K562 (cell line): ENCODE results near the gene IFI16. TPM values are rescaled to one million over a fixed set of nuclear protein-coding genes. Genes with fewer than 3 reads are reported as not detected.

ENCODE experiments used
- ATAC-seq: fragments of 200-7000 bp; cut with Tn5 transposase; 3 replicates; pipeline ENCODE4 v1.9.1; 2020; ENCODE audit warnings: moderate library complexity
- BruUV-seq: library from RNA; stranded (reverse); fragments of 400-500 nt; replicated peaks from 2 replicates; lab custom pipeline; 2021; lab: Mats Ljungman, UMichigan
- CTCF ChIA-PET: fragments of 300-600 bp; formaldehyde crosslinking; extraction: SDS; loops from one replicate; lab custom pipeline; 2021; ENCODE audit warnings: low intra/inter-chr PET ratio; lab: Yijun Ruan, JAX
- POLR2A ChIA-PET: fragments of 300-600, 350-650 bp; sonication (Branson Sonifier 250); formaldehyde crosslinking; extraction: SDS; loops from one replicate; lab custom pipeline; 2021; ENCODE audit warnings: antibody characterized with exemption, inconsistent platforms; lab: Yijun Ruan, JAX
- DNase-seq, 4 experiments: peaks; one replicate each; pipeline versions ENCODE4 v3.0.0 to v3.0.0-alpha.2; 2011 to 2018; ENCODE audit warnings: low spot score in 3 of 4, mixed read lengths in 3 of 4; ENCODE audit errors: extremely low read depth in 1 of 4
- FAIRE-seq: peaks from 2 replicates; lab custom pipeline; 2011; peaks lifted over from hg19 to GRCh38; lab: Jason Lieb, UNC
- H2AFZ ChIP-seq: 2 replicates; pipeline ENCODE4 v1.6.0; 2011; ENCODE audit warnings: low read depth, low read length, control low read depth, inconsistent platforms
- H3K27ac ChIP-seq: fragments of 200-600 bp; 3 replicates; pipeline ENCODE4 v1.8.0; 2011; ENCODE audit warnings: low read depth, mild to moderate bottlenecking, control low read depth, inconsistent platforms, low read length, moderate library complexity, mixed read lengths; ENCODE audit errors: extremely low read depth
- H3K27me3 ChIP-seq, 2 experiments: fragments of 300-600 bp in 1 of 2; 2 replicates in 1 of 2; 3 replicates in 1 of 2; pipeline versions ENCODE4 v1.6.0 to v1.8.0; 2011; ENCODE audit warnings: inconsistent platforms in 2 of 2, low read length in 2 of 2, mild to moderate bottlenecking in 1 of 2, mixed read lengths in 1 of 2, moderate library complexity in 1 of 2; ENCODE audit not compliant: control insufficient read depth in 2 of 2, insufficient read depth in 2 of 2
- H3K36me3 ChIP-seq: fragments of 300-600 bp; 3 replicates; pipeline ENCODE4 v1.8.0; 2011; ENCODE audit warnings: mild to moderate bottlenecking, low read length, inconsistent platforms; ENCODE audit not compliant: control insufficient read depth, insufficient read depth
- H3K4me1 ChIP-seq, 2 experiments: fragments of 200-600 bp in 1 of 2; replicated peaks in 1 of 2; 2 replicates in 1 of 2; 3 replicates in 1 of 2; pipeline versions ENCODE4 v1.5.1 to v1.8.0; 2011; ENCODE audit warnings: inconsistent platforms in 2 of 2, low read length in 2 of 2, mild to moderate bottlenecking in 1 of 2, mixed read lengths in 1 of 2, moderate library complexity in 1 of 2; ENCODE audit not compliant: control insufficient read depth in 2 of 2, insufficient read depth in 2 of 2
- H3K4me2 ChIP-seq: 2 replicates; pipeline ENCODE4 v1.6.1; 2011; ENCODE audit warnings: low read length, control low read depth, inconsistent platforms, mixed read lengths; ENCODE audit not compliant: insufficient read depth
- H3K4me3 ChIP-seq: fragments of 200-600 bp; sonication (generic), shearing (Covaris generic); 2 replicates; pipeline ENCODE4 v1.5.1; 2016; ENCODE audit warnings: control low read depth, inconsistent platforms
- H3K79me2 ChIP-seq: fragments of 200-600 bp; 3 replicates; pipeline ENCODE4 v1.8.0; 2011; ENCODE audit warnings: low read length, inconsistent platforms; ENCODE audit not compliant: control insufficient read depth, insufficient read depth
- H3K9ac ChIP-seq, 2 experiments: 2 replicates each; pipeline versions ENCODE4 v1.6.0 to v1.6.1; 2011; ENCODE audit warnings: low read depth in 2 of 2, low read length in 2 of 2, control low read depth in 1 of 2, inconsistent platforms in 1 of 2, mild to moderate bottlenecking in 1 of 2, mixed read lengths in 1 of 2; ENCODE audit not compliant: insufficient read depth in 1 of 2
- H3K9me1 ChIP-seq: one replicate; pipeline ENCODE4 v1.6.0; 2011; ENCODE audit warnings: inconsistent platforms, mild to moderate bottlenecking, low read length, moderate library complexity; ENCODE audit not compliant: control insufficient read depth, insufficient read depth
- H3K9me3 ChIP-seq: replicated peaks from 2 replicates; pipeline ENCODE4 v1.5.1; 2011; ENCODE audit warnings: low read depth, low read length, inconsistent platforms; ENCODE audit not compliant: control insufficient read depth, insufficient read depth
- H4K20me1 ChIP-seq: replicated peaks from 2 replicates; pipeline ENCODE4 v1.6.1; 2011; ENCODE audit warnings: low read length, inconsistent platforms, mixed read lengths; ENCODE audit not compliant: control insufficient read depth, insufficient read depth
- CBX3 ChIP-seq, 2 experiments: IDR thresholded peaks; 1 replicate in 1 of 2; 2 replicates in 1 of 2; pipeline ENCODE4 v1.6.1; 2012; ENCODE audit warnings: inconsistent platforms in 2 of 2, low read length in 2 of 2, borderline replicate concordance in 1 of 2, control low read depth in 1 of 2
- HNRNPL ChIP-seq: fragments of 200-400 bp; formaldehyde crosslinking; IDR thresholded peaks from 2 replicates; pipeline ENCODE4 v1.6.1; 2017; ENCODE audit warnings: low read depth, mild to moderate bottlenecking, low read length
- HNRNPUL1 ChIP-seq: fragments of 200-400 bp; formaldehyde crosslinking; IDR thresholded peaks from 2 replicates; pipeline ENCODE4 v1.6.1; 2017; ENCODE audit warnings: low read length
- SMARCE1 ChIP-seq: fragments of 450-650 bp; IDR thresholded peaks from 2 replicates; pipeline ENCODE4 v1.7.1; 2016; ENCODE audit warnings: mild to moderate bottlenecking
- WGBS: fragments of 100-300 bp; shearing (Covaris generic); methylation state at CpG from one replicate; pipeline ENCODE4 v1.1.6; 2016; ENCODE audit warnings: low coverage, mixed read lengths; ENCODE audit not compliant: insufficient coverage; ENCODE audit errors: missing lambda C conversion rate; 5-methylcytosine and 5-hydroxymethylcytosine counted together
- in situ Hi-C: fragments of 300-500 bp; cut with MboI; formaldehyde crosslinking; loops from 4 replicates; pipeline ENCODE4 v1.15.0; 2018; ENCODE audit warnings: inconsistent platforms, mixed read lengths
- intact Hi-C: fragments of 100-400 bp; cut with micrococcal nuclease; formaldehyde crosslinking; loops from 2 replicates; pipeline ENCODE4 v1.14.2; 2022
- polyA plus RNA-seq, 8 experiments: library from polyadenylated mRNA; depleted of rRNA in 4 of 8; stranded (reverse) in 5 of 8; unstranded in 3 of 8; fragments of >200 nt; fragmentation: Nextera tagmentation in 2 of 8; fragmentation: Illumina TruSeq in 1 of 8; extraction: Ambion mirVana in 2 of 8; extraction: Trizol in 1 of 8; gene quantifications; 2 replicates each; pipeline versions ENCODE4 v1.2.1 to v1.2.3, GENCODE V29; 2011 to 2014; ENCODE audit warnings: inconsistent platforms in 1 of 8, missing spikeins in 1 of 8
- total RNA-seq, 7 experiments: library from RNA; depleted of rRNA in 6 of 7; stranded (reverse); fragments of >200 nt in 6 of 7; fragmentation: Illumina TruSeq in 2 of 7; extraction: Trizol in 2 of 7; gene quantifications; 2 replicates each; pipeline versions ENCODE4 v1.2.1 to v1.2.3, GENCODE V29; 2011 to 2021; ENCODE audit warnings: low replicate concordance in 1 of 7
- TF ChIP-seq, protein P1 (sequence below): fragments of 450-650 bp; IDR thresholded peaks from 2 replicates; pipeline ENCODE4 v1.7.0; 2016; ENCODE audit warnings: borderline replicate concordance
- TF ChIP-seq, protein P2 (sequence below): fragments of 250-450 bp; sonication (Bioruptor Pico); IDR thresholded peaks from 2 replicates; pipeline ENCODE4 v1.5.0; 2020; ENCODE audit warnings: mild to moderate bottlenecking, borderline replicate concordance

The IFI16 gene
- total and polyA plus RNA-seq, 9 of the 15 experiments (the other 6 are each of a cell fraction or from before 2014, with no cell fraction given): 0.70 to 2.8 (median 1.6) TPM

DNA sequence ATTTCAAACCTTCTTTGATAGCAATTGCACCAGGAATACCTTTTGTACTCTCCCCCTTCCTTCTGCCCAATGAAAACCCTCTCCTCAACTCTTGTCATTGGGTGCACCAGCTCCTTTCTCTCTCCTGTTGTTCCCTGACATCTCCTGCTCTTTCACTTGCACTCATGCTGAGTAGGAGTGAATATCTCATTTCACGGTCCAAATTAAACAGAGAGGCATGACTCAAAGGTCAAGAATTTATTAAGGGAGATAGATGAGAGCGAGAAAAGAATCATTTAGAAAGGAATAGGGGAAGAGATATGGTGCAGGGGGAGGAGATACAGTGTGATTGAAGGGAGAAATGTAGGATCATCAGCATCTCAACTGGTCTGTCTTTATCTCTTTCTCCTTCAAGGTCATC, 44.7 kb downstream of the IFI16 start (continued):
- TF ChIP-seq, protein P1, sequence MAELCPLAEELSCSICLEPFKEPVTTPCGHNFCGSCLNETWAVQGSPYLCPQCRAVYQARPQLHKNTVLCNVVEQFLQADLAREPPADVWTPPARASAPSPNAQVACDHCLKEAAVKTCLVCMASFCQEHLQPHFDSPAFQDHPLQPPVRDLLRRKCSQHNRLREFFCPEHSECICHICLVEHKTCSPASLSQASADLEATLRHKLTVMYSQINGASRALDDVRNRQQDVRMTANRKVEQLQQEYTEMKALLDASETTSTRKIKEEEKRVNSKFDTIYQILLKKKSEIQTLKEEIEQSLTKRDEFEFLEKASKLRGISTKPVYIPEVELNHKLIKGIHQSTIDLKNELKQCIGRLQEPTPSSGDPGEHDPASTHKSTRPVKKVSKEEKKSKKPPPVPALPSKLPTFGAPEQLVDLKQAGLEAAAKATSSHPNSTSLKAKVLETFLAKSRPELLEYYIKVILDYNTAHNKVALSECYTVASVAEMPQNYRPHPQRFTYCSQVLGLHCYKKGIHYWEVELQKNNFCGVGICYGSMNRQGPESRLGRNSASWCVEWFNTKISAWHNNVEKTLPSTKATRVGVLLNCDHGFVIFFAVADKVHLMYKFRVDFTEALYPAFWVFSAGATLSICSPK: no peak
- TF ChIP-seq HNRNPUL1 (no peak), CBX3 (IDR thresholded peaks at IDR 0.05; ENCODE audit: borderline replicate concordance in 1 of 2, low read length in 2 of 2) (no peak), SMARCE1 (no peak)
- TF ChIP-seq, protein P2, sequence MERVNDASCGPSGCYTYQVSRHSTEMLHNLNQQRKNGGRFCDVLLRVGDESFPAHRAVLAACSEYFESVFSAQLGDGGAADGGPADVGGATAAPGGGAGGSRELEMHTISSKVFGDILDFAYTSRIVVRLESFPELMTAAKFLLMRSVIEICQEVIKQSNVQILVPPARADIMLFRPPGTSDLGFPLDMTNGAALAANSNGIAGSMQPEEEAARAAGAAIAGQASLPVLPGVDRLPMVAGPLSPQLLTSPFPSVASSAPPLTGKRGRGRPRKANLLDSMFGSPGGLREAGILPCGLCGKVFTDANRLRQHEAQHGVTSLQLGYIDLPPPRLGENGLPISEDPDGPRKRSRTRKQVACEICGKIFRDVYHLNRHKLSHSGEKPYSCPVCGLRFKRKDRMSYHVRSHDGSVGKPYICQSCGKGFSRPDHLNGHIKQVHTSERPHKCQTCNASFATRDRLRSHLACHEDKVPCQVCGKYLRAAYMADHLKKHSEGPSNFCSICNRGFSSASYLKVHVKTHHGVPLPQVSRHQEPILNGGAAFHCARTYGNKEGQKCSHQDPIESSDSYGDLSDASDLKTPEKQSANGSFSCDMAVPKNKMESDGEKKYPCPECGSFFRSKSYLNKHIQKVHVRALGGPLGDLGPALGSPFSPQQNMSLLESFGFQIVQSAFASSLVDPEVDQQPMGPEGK: no peak

DNA sequence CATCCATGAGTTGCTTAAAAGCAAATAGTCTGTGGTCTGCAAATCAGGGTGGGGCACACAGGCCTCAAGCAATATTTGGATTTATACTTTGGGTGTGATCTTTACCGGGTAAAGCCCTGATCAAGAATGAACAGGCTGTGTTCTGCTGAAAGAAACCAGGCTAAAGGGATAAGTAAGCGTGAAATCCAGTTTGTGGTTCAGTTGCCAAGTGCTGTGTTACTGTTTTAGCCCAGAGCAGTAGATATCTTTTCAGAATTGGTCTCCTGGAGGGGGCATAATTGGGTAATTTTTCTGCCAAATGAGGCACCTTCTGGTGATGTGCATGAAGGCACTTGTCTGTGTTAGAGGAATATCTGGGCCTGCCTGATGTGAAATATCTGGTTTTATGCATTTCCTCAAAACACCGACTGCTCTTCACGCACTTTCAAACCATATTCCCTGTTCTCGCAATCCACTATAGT, 45.5 kb downstream of the IFI16 start:
- Histone ChIP-seq H3K27me3 (no peaks in the 10 kb centered on the region), H3K9me3 (no peaks in the 10 kb centered on the region), H3K9me1 (no peaks in the 10 kb centered on the region), H3K9ac (no peak overlapping the region), H3K4me1 (no peaks in the 10 kb centered on the region), H3K4me2 (no peak overlapping the region), H3K79me2 (no peaks in the 10 kb centered on the region), H4K20me1 (no peaks in the 10 kb centered on the region), H3K27ac (no peak overlapping the region), H2AFZ (no peak overlapping the region), H3K36me3 (no peaks in the 10 kb centered on the region), H3K4me3 (no peak overlapping the region)
- intact Hi-C loops: no loop called here
- in situ Hi-C loops: no loop called here
- no peak for ATAC-seq
- no peak for FAIRE-seq
- 34% methylated on average over 5 of the region's 5 CpGs for WGBS
- DNase-seq: no peak
- POLR2A ChIA-PET: no interaction called here
- no TSS peak for BruUV-seq
- CTCF ChIA-PET: interaction anchor here (0.7 kb wide), 1 partner anchor 1121 kb away, joined by 4 read pairs; no protein-coding TSS in a partner anchor
- no peak for TF ChIP-seq HNRNPL
